ENCODE data around the gene NELL2. TPM values are rescaled to one million over a fixed set of nuclear protein-coding genes. Genes with fewer than 3 reads are reported as not detected.

NELL2 gene
- total RNA-seq, 2 donors from 2014 or later = 5.8 to 7.2 TPM

DNA sequence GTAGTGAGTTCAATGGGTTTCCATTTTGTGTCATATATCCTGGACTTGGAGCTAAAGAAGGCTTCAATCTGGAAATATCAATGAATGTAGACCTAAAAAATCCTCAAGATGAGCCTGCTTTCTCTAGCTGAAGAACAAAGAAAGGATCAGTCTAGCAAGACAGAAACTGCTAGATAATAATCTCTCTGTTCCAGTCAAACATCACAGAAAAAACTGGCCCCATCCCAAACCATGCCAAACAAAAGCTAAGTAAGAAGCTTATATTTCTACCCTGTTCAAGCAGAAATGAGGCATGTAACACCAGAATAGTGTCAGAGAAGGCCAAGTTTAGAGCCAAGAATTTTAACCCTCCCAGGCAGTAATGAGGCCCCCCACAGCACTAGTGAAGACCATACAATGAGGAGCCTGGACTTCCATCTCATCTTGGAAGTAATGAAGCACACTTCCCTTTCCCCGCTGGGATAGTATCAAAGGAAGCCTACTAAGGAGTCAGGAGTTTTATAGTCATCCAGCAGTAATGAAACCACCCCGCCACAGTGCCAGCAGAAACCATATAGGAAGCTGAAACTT, 95.8 kb downstream of the NELL2 start:
- Histone ChIP-seq H3K9me3 (no peaks in the 10 kb centered on the region), H3K27me3 (replicated peaks; ENCODE audit: insufficient read depth) (no peaks in the 10 kb centered on the region), H3K4me1 (replicated peaks) (no peaks in the 10 kb centered on the region), H3K4me3 (no peak overlapping the region), H3K36me3 (no peaks in the 10 kb centered on the region), H3K27ac (no peak overlapping the region)
- TF ChIP-seq, protein P1, sequence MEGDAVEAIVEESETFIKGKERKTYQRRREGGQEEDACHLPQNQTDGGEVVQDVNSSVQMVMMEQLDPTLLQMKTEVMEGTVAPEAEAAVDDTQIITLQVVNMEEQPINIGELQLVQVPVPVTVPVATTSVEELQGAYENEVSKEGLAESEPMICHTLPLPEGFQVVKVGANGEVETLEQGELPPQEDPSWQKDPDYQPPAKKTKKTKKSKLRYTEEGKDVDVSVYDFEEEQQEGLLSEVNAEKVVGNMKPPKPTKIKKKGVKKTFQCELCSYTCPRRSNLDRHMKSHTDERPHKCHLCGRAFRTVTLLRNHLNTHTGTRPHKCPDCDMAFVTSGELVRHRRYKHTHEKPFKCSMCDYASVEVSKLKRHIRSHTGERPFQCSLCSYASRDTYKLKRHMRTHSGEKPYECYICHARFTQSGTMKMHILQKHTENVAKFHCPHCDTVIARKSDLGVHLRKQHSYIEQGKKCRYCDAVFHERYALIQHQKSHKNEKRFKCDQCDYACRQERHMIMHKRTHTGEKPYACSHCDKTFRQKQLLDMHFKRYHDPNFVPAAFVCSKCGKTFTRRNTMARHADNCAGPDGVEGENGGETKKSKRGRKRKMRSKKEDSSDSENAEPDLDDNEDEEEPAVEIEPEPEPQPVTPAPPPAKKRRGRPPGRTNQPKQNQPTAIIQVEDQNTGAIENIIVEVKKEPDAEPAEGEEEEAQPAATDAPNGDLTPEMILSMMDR (IDR thresholded peaks at IDR 0.05) = no peak
- TF ChIP-seq POLR2A (IDR thresholded peaks at IDR 0.05) = no peak
- no peak for TF ChIP-seq POLR2AphosphoS5 (IDR thresholded peaks at IDR 0.05)
- WGBS = 92% methylated on average over 2 of the region's 2 CpGs
- intact Hi-C loops (cut with DNase I) = no loop called here
- no peak for DNase-seq (ENCODE audit: low spot score)

DNA sequence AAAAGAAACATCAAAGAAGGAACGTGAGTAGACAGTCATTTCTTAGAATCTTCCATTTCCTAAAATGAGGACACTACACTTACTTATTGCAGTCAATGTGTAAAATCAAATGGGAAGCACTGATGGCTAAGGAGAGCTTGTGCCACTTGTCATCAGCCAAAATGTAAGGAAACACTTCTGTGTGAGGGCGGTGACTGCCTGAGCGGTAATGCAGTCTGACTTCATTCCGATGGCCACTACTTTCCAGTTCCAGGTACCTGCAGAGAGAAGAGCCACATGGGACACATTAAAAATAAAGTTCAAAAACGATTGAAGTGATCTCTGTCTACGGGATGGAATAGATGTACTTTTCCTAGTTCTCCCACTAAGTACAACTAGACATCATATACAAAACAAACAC, 96.3 kb downstream of the NELL2 start:
- 84% methylated on average over 6 of the region's 6 CpGs for WGBS
- TF ChIP-seq POLR2AphosphoS5 (IDR thresholded peaks at IDR 0.05) = no peak
- TF ChIP-seq, protein P1 (IDR thresholded peaks at IDR 0.05) = no peak
- TF ChIP-seq POLR2A (IDR thresholded peaks at IDR 0.05) = no peak
- no peaks in the 10 kb centered on the region for H3K36me3 ChIP-seq

DNA sequence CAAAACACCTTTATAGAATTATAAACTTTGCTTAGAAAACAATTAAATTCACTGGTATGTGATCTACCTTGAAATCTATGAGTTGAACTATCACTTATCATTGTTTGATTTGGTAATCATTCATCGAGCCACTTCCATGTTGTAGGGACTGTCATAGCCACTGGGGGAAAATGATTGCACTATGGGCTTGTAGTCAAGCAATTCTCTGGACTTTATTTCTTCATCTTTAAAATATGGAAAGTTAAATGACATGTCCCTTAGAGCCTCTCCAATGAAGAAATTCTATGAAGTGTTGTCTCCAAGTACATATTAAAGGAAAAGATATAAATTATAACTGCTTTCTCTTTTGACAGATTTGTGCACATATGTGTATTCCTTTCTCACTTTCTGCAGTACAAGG, 97.3 kb downstream of the NELL2 start:
- 88% methylated on average over 1 of the region's 1 CpG for WGBS
- Histone ChIP-seq H3K27me3 (replicated peaks; ENCODE audit: insufficient read depth) (no peaks in the 10 kb centered on the region), H3K27ac (no peak overlapping the region), H3K36me3 (no peaks in the 10 kb centered on the region), H3K9me3 (no peaks in the 10 kb centered on the region), H3K4me3 (no peak overlapping the region), H3K4me1 (replicated peaks) (no peaks in the 10 kb centered on the region)
- no peak for DNase-seq (ENCODE audit: low spot score)
- intact Hi-C loops (cut with DNase I) = no loop called here
- TF ChIP-seq, protein P1 (IDR thresholded peaks at IDR 0.05) = no peak
- TF ChIP-seq POLR2A (IDR thresholded peaks at IDR 0.05) (no peak), POLR2AphosphoS5 (IDR thresholded peaks at IDR 0.05) (no peak)

More for the DNA sequence above, 96.3 kb downstream of the NELL2 start:
- intact Hi-C loops (cut with DNase I) = no loop called here
- no peak overlapping the region for H3K4me3 ChIP-seq
- no peaks in the 10 kb centered on the region for H3K9me3 ChIP-seq
- H3K27ac ChIP-seq = no peak overlapping the region
- no peaks in the 10 kb centered on the region for H3K27me3 ChIP-seq (replicated peaks; ENCODE audit: insufficient read depth)
- H3K4me1 ChIP-seq (replicated peaks) = no peaks in the 10 kb centered on the region
- no peak for DNase-seq (ENCODE audit: low spot score)

DNA sequence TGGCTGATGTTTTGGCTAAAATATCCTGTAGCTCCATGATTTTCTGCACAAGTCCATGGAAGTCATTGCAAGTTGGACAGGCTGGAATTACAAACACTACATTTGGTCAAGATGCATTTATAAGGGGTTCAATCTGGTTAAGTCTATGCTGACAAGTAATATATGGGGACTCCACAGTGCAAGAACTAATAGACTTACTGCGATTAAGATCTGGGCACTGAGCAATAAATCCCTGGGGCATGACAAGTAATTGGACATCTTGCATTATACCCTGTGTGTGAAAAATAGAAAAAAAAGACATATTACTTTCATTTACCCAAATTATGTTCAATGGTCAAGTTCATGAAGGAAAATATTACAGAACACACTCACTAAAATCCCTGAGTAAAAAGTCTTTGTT, 99.1 kb downstream of the NELL2 start:
- H3K4me1 ChIP-seq (replicated peaks) = no peaks in the 10 kb centered on the region
- H3K36me3 ChIP-seq = no peaks in the 10 kb centered on the region
- 88% methylated on average over 1 of the region's 1 CpG for WGBS
- no peak overlapping the region for H3K4me3 ChIP-seq
- DNase-seq (ENCODE audit: low spot score) = no peak
- H3K9me3 ChIP-seq = no peaks in the 10 kb centered on the region
- H3K27me3 ChIP-seq (replicated peaks; ENCODE audit: insufficient read depth) = no peaks in the 10 kb centered on the region
- TF ChIP-seq POLR2A (IDR thresholded peaks at IDR 0.05) (no peak), POLR2AphosphoS5 (IDR thresholded peaks at IDR 0.05) (no peak)
- TF ChIP-seq, protein P1 (IDR thresholded peaks at IDR 0.05) = no peak
- H3K27ac ChIP-seq = no peak overlapping the region
- intact Hi-C loops (cut with DNase I) = no loop called here

DNA sequence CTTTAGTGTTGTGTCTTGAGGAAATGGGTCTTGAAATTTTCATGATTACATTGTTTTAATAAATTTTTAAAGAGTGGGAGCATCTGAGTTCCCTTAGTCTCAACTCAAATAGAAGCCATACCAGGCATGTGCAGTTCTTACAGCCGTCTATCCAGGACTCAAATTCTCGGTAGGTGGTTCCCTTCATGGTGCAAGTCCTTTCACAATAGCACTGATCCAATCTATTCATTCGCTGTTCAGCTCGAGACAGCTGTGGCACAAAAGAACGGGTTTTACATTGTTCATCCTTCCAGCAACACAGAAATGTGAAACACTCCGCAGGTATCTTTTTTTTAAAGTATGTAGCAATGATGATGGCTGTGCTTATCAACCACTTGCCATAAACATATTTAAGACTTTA, 100.2 kb downstream of the NELL2 start:
- no peaks in the 10 kb centered on the region for H3K36me3 ChIP-seq
- TF ChIP-seq POLR2AphosphoS5 (IDR thresholded peaks at IDR 0.05) = no peak
- TF ChIP-seq, protein P1 (IDR thresholded peaks at IDR 0.05) = no peak
- TF ChIP-seq POLR2A (IDR thresholded peaks at IDR 0.05) = no peak
- no peaks in the 10 kb centered on the region for H3K4me1 ChIP-seq (replicated peaks)
- no peak for DNase-seq (ENCODE audit: low spot score)
- H3K27ac ChIP-seq = no peak overlapping the region
- no peak overlapping the region for H3K4me3 ChIP-seq
- H3K9me3 ChIP-seq = no peaks in the 10 kb centered on the region
- H3K27me3 ChIP-seq (replicated peaks; ENCODE audit: insufficient read depth) = no peaks in the 10 kb centered on the region
- intact Hi-C loops (cut with DNase I) = no loop called here
- WGBS = 87% methylated on average over 6 of the region's 6 CpGs
